HL-60/S4 (cell line): ENCODE results near the gene HSPA1B.
"Not testable (repeated sequence)": the region's sequence is repeated elsewhere in the genome, so short reads cannot be mapped to it uniquely, and the experiment has no call there.

Experiments used
- in situ Hi-C: fragments of 300-500 bp; cut with MboI; formaldehyde crosslinking; loops from 2 replicates; pipeline ENCODE4 v1.14.3; 2022; ENCODE audit warnings: low sequenced_read_pairs

Gene HSPA1B

DNA sequence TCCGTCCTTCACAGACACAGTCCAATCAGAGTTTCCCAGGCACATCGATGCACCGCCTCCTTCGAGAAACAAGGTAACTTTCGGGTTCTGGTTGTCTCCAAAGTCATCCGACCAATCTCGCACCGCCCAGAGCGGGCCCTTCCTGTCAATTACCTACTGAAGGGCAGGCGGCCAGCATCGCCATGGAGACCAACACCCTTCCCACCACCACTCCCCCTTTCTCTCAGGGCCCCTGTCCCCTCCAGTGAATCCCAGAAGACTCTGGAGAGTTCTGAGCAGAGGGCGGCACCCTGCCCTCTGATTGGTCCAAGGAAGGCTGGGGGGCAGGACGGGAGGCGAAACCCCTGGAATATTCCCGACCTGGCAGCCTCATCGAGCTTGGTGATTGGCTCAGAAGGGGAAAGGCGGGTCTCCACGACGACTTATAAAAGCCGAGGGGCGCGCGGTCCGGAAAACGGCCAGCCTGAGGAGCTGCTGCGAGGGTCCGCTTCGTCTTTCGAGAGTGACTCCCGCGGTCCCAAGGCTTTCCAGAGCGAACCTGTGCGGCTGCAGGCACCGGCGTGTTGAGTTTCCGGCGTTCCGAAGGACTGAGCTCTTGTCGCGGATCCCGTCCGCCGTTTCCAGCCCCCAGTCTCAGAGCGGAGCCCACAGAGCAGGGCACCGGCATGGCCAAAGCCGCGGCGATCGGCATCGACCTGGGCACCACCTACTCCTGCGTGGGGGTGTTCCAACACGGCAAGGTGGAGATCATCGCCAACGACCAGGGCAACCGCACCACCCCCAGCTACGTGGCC lies at the start of gene HSPA1B:
TSS of gene HSPA1B (plus strand) at position 453 of the 794 bp plus-strand sequence. CDS start at position 666, 213 bp downstream.
- in situ Hi-C loops = no loop called here

DNA sequence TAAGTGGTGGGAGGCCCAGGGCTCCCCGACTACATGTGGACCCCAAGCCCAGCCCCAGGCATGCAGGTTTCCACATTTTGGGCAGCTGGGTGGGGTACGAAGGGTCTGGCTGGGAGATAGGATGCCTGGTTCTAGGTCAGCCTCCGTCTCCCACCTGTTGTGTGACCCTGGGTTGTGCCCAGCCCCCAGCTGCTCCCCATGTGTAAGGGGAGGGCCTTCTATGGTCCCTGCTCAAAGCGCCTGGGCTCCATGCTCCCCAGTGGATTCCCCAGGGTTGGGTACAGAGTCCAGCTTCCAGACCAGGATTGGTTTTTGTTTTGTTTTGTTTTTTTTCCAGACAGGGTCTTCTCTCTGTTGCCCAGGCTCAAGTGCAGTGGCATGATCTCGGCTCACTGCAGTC lies 49.3 kb upstream of the HSPA1B start:
- in situ Hi-C loops = no loop called here

DNA sequence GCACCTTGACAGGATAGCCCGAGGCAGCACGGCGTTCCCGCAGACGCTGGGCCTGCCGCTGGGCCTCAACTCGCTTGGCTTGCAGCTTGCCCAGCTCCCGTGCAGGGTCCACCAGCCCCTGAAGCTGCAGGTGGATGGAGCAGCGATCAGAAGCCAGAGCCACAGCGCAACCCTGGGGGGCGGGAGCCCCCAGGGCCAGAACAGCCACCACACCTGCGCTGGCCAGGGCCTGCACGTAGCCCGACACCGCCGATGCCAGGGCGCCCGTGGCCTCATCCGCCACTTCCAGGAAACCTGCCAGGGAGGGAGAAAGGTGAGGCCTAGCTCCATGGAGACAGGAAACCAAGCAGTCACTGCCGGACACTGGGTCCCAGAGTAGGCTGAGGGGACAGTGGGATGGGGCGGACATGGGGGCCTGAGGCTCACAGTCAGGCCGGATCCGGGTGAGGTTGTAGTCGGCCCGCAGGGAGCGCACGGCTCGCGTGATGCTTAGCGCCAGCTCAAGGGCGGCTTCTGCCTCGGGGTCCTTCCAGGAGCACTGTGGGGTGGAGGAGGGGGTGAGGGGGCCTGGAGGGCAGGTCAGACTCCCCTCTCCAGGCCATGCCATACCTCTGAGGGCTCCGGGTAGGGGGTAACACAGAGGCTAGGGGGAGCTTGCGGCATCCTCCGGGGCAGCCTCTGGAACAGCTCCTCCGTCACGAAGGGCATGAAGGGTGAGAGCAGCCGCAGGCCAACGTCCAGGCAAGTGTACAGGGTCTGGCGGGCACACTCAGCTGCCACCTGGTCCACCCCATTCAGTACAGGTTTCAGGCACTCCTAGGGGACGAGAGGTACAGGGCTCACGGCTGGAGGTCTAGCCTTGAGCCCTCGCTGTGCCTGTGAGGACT lies 48.3 kb upstream of the HSPA1B start:
- in situ Hi-C loops = no loop called here

DNA sequence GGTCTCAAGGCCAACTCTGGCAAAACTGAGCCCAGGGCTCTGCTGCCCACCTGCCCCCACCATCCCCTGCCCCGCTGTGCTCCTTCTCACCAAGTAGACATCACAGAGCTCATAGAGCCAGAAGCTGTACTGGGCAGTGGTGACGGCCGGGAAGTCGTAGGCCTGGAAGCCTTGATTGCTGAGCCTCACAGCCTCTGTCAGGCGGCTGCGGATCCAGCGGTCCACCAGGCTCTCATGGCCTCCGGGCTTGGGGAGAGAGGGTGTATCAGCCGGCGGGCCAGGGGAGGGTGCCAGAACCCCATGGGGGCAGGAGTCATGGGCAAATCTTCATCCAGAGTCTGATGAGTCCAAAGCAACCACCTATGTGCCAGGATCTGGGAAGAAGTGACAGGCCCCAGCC lies 47.6 kb upstream of the HSPA1B start:
- in situ Hi-C loops = no loop called here

DNA sequence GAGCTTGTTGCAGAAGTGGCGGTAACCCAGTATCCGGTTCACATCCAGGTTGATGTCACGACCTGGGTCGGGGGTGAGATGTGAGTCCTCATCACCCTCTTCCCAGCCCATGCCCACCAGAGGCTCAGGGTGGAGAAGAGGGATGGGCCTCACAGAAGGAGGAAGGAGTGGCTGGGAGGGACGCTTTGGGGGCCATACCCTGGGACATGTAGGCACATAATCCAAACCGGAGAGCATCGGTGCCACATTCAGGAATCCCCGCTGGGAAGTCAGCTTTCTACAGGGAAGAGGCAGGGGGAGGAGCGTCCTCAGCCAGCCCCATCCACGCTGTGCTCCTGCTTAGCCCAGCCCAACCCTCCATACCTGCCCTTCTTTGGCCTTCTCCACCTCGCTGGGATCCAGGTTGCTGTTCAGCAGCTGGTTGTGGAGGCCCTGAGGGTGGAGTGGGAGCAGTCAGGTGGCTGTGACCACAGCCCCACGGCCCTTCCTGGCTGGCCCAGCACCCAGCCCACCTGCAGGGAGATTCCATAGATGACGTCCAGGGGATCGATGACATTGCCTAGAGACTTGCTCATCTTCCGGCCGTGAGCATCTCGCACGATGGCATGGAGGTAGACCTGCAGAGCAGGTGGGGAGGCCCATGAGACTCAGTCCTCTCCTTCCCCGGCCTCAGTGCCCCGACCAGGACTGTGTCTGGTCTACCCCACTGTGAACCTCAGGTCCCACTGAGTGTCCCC lies 46.9 kb upstream of the HSPA1B start:
- in situ Hi-C loops = no loop called here

DNA sequence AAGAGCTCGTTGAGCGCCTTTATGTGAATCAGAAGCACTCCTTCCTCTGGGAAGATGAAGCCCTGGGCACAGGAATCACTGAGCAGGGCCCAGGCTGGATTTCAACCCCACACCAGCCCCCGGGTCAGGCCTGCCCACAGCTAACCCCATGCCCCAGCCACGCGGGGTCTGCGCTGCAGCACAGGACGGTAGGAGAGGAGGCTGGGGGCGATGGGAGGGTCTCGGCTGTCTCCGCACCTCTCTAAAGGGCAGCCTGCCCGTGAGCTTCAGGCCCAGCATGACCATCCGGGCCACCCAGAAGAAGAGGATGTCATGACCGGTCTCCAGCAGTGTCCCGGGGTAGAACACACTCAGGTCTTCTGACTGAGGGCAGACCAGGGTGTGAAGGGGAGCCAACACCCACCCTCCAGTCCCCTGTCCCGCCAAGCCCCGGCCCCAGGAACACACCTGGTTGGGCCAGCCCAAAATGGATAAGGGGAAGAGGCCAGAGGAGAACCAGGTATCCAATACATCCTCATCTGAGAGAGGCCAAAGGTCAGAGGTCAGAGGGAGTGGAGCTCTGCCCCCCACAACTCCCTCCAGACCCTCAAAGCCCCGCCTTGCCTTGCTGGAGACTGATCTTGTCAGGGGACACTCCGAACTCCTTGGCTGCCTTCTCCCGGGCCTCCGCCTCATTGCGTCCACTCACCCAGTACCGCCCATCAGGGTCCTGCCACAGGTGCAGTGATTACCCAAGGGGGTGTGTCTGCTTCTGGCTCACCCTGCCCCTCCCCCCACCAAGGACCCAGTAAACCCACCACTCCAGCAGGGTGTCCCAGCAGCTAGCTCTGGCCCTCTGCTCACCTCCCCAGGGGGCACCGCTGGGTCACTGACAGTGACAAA lies 46.1 kb upstream of the HSPA1B start:
- in situ Hi-C loops = no loop called here

DNA sequence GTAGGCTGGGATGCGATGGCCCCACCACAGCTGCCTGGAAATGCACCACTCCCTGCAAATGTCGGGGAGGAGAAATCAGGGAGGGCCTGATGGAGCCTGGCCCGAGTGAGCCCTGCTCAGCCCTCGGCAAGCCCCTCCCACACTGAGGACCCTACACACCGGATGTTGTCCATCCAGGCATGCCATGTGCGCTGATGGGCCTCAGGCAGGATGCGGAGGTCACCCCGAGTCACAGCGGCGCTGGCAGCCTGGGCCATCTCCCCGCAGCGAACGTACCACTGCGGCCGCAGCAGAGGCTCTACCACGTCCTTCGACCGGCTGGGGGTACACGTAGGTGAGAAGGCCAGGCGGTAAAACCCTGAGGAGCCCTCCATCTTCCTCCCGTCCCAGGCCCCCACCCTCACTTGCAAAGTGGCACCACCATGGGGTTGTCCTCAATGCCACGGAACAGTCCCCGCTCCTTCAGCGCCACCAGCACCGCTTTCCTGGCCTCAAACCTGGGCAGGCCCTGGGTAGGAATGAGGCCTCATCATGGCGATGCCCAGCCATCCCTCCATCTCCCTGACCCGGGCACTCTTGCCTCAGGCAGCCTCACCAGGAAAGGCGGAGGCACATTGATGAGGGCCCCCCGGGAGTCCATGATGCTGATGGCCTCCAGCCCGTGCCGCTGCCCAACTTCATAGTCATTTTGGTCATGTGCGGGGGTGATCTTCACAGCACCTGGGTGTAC lies 45.2 kb upstream of the HSPA1B start:
- in situ Hi-C loops = no loop called here

DNA sequence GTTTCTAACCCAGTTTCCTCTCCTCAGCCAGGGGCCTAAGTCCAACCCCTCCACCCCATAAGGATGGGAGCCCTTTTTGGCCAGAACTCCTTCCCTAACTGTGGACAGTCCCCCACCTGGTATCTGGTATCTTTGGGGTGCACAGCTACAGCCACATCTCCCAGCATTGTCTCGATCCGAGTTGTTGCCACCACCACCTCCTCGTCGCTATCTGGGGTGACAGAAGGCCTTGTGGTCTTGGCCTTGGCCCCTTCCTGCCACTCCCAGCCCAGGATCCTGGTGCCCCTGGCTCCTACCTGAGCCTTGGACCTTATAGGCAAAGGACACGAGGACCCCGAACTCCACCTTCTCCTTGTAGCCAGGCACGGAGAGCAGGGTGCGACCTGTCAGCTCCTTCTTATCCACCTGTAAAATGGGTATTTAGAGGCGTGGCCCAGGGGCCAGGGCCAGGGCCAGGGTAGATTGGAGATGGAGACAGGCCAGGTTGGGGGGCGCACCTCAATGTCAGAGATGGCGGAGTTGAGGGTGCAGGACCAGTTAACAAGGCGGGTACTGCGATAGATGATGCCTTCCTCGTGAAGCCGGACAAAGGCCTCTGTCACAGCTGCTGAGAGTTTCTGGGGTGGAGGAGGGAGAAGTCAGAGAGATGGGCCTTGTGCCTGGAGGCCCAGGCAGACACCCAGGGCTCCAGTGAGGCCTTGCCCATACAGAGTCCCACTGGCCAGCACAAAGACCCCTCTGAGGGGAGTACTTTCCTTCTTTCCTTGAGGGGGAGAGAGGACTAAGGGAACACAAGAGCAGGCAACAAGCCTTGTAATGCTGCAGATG lies 43.2 kb upstream of the HSPA1B start:
- in situ Hi-C loops = no loop called here

DNA sequence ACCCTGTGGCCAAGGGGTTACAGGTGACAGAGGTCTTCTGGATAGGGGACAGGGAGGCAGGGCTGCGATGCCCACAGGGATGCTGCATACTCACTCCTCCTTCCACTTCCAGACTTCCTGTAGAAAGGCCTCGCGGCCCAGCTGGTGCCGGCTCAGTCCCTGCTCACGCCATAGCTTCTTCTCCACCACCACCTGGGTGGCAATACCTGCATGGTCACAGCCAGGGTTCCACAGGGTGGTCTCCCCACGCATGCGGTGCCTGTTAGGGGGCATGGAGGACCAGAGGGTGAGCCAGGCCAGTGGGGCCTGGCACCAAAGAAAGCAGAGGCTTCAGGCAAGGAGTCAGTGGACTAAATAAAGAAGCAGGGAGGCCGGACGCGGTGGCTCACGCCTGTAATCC lies 42.1 kb upstream of the HSPA1B start:
- in situ Hi-C loops = no loop called here

DNA sequence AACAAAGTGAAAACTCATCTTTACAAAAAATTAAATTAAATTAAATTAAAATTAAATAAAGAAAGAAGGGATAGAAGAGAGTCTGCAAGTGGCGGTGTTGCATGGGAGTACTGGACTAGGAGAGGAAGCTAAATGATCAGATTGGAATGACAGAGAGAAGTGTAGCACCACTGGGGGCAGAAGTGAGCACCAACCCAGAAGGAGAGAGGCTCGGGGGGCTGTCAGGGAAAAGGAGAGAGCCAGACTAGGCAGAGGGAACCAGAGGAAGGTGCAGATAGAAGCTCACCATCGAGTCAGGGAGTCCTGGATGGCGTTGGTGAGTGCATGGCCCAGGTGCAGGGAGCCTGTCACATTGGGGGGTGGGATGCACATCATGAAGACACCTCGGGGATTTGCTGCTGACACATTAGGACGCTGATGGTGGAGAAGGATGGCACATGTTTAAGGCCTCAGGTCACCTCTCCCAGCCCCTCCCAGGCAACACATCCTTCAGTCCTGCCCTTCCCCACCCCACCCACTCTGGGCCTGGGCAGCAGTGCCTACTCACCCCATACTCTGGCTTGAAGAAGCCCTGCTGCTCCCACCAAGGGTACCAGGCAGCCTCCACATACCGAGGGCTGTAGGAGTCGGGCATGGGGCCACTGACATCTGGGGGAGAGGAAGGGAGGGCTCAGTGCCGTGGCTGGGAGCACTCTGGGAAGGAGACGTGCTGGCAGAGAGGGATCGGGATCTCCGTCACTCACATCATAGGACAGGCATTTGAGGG lies 36.0 kb upstream of the HSPA1B start:
- in situ Hi-C loops = no loop called here

DNA sequence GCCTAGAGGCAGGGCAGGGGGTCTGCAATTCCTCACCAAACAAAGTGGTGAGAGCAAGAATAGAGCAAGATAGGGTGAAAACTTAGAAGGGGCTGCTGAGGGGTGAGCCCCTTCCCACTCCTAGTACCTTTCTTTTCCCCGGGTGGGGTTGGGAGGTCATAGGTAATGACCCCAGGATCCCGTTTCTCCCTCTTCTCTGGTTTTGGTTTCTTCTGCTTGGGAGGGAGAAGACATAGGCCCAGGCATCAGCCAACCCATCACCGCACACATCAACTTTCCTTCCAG lies 35.5 kb upstream of the HSPA1B start:
- in situ Hi-C loops = no loop called here

DNA sequence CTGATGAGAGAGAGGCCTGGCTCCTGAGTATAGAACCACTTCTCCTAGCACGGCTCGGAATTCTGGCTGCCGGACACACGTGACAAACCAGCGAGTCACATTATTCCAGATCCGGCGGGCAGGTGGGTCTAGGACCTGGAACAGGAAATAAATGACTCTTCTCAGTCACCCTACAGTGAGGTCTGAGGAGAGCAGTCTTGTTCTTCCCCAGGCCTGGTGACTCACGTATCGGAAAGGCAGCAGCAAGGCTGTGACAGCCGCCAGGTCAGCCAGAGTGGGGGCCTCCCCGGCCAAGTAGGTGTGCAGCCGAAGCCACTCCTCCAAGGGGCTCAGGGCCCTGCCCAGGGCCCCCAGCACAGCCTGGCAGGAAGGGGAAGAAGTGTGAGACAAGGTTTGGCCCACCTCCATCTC lies 34.8 kb upstream of the HSPA1B start:
- in situ Hi-C loops = no loop called here

DNA sequence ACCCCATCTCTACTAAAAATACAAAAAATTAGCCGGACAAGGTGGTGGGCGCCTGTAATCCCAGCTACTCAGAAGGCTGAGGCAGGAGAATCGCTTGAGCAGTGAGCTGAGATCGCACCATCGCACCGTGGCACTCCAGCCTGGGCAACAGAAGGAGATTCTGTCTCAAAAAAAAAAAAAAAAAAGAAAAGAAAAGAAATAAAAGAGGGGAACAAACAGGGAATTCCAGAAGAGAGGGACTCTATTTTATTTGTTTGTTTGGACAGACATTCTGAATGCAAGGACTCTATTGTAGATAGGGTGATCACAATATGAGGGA lies 33.7 kb upstream of the HSPA1B start:
- in situ Hi-C loops = not testable (repeated sequence)

DNA sequence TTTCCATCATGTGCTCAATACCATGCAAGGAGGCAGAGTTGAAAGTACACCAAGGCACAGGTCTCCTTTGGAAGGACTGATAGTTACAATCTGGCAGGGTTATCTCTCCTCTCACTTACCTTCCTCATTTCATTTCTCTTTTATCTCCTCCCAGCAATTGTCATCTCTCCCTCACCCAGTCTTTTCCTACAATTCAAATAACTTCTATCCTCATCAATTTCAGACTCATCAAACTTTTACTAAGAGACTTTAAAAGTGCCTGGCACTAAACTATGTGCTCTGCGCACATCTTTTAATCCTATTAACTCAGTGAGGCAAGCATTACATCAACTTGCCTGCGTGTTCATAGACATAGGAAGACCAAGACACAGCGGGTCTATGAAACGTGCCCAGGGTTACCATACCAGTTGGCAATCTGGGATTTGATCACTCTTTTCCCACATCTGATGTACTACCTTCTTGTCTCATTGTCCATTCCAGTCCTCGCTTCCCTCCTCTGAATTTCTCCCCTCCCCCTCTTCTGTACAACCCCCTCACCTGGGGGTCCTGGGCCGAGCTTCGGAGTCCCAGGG lies 33.2 kb upstream of the HSPA1B start:
- in situ Hi-C loops = no loop called here

DNA sequence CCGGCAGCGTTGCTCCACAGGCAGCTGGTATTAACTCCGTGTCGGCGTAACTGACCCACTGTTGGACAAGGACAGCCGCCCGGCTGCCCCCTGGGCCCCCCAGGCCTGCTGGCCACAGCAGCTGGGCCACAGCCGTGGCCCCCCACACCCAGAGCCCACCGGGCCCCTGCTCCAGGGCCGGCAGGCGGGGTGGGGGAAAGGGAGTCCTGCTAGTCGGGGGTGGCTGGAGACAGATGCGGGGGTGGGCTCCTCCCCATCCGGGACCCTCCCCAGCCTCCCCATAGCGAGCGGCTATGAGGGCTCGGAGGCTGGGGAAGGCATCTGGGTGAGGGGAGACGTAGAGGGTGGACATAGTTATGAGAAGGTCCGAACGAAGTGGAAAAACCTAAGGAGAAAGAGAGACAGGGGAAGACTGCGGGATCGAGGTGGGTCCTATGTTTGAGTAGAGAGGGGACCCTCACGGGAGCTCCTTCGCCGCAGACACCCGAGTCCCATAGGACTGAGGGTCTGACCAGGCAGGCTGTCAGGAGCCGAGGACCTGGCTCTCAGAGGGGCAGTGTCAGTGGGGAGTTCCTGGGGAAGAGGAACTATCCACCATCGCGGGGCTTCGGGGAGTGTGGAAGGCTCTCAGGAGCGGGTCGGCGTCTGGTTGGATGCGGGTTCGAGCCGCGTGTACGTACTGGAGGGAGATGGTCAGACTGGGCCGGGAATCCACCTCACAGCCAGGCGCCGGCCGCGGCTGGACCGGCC lies 32.5 kb upstream of the HSPA1B start:
- in situ Hi-C loops = no loop called here

DNA sequence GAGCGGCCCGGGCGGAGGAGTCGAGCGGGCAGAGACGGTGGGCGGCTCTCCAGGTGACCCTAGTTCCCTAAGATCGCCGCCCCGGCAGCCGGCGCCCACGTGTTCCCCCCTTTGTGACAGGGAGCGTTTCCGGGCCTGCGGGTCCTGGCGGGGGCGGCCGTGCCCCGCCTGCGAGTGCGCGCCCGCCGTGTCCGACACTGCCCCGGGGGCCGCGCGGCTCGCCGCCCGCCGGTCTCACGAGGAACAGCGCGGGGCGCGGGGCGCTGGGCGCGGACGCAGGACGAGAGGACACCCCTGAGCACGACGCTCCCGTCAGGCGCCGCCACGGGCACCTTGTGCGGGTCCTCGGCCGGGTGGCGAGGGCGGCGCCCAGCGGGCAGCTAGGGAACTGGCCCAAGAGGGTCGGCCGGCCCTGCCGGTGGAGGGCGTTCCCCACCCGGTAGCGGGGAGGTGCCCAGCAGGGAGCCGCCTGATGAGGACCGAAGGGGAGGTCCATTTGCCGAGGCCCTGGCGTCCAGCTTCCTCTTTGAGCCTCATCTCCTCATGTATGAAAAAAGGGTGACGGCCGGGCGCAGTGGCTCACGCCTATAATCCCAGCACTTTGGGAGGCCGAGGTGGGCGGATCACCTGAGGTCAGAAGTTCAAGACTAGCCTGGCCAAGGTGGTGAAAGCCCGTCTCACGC lies 31.8 kb upstream of the HSPA1B start, which contains the start of gene VARS1:
TSS of gene VARS1 (minus strand) at position 137 of the 683 bp plus-strand sequence. CDS start 535 bp downstream, outside the sequence.
- in situ Hi-C loops = no loop called here

DNA sequence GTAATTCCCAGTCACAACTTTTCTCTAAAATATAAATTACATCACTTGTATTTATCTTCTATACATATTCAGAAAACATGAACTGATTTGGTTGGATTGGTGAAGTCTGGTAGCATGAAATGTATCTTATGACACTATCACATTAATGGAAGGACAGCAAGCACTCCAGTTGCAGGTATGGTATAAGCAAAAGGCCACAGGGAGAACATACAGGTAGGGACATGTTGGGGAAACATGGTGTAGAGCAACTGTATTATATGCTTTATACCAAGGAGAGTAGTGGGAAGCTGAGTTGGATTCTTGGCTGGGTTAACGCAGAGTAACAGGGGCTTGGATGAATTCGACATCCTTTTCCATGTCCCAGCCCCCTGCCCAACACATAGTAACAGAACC lies 30.5 kb upstream of the HSPA1B start:
- in situ Hi-C loops = no loop called here
